NCI-H2081 treated with DMSO at 0.1 percent for 48 hours (cell line): ENCODE data around the gene FRAS1.
"Not testable (repeated sequence)": the region's sequence is repeated elsewhere in the genome, so short reads cannot be mapped to it uniquely, and the experiment has no call there.

Source experiments
- DNase-seq: peaks from one replicate; lab custom pipeline; 2025; lab: John Stamatoyannopoulos, UW

FRAS1 gene

GRCh38 chr4:78441756-78442155 lies 384.6 kb downstream of the FRAS1 start:
- DNase-seq, result no peak

- no peak for DNase-seq
Measured at GRCh38 chr4:78446619-78447018, 389.5 kb downstream of the FRAS1 start.

GRCh38 chr4:78451407-78451806 lies 394.3 kb downstream of the FRAS1 start:
- DNase-seq, result no peak

- no peak for DNase-seq
Measured at GRCh38 chr4:78454016-78454415, 396.9 kb downstream of the FRAS1 start.

- DNase-seq, result no peak
Measured at GRCh38 chr4:78457751-78458150, 400.6 kb downstream of the FRAS1 start.

- DNase-seq, result no peak
Measured at GRCh38 chr4:78459327-78459726, 402.2 kb downstream of the FRAS1 start.

- DNase-seq, result no peak
Measured at GRCh38 chr4:78460368-78460767, 403.2 kb downstream of the FRAS1 start.

- DNase-seq, result no peak
Measured at GRCh38 chr4:78464265-78464664, 407.1 kb downstream of the FRAS1 start.

- DNase-seq, result not testable (repeated sequence)
Measured at GRCh38 chr4:78467223-78467622, 410.1 kb downstream of the FRAS1 start.

- DNase-seq, result no peak
Measured at GRCh38 chr4:78468272-78468671, 411.1 kb downstream of the FRAS1 start.

- no peak for DNase-seq
Measured at GRCh38 chr4:78476108-78476704, 419.1 kb downstream of the FRAS1 start.

- DNase-seq, result no peak
Measured at GRCh38 chr4:78477276-78477675, 420.2 kb downstream of the FRAS1 start.

- no peak for DNase-seq
Measured at GRCh38 chr4:78478523-78478922, 421.4 kb downstream of the FRAS1 start.

GRCh38 chr4:78480286-78480685 lies 423.2 kb downstream of the FRAS1 start:
- no peak for DNase-seq

GRCh38 chr4:78481180-78481579 lies 424.1 kb downstream of the FRAS1 start:
- DNase-seq, result no peak

- DNase-seq, result no peak
Measured at GRCh38 chr4:78482281-78482680, 425.2 kb downstream of the FRAS1 start.

- DNase-seq, result no peak
Measured at GRCh38 chr4:78483811-78484210, 426.7 kb downstream of the FRAS1 start.

- no peak for DNase-seq
Measured at GRCh38 chr4:78484574-78484973, 427.5 kb downstream of the FRAS1 start.

GRCh38 chr4:78493731-78494130 lies 436.6 kb downstream of the FRAS1 start:
- no peak for DNase-seq

GRCh38 chr4:78496021-78496643 lies 439.0 kb downstream of the FRAS1 start:
- no peak for DNase-seq

GRCh38 chr4:78506260-78506659 lies 449.1 kb downstream of the FRAS1 start:
- not testable (repeated sequence) for DNase-seq

- DNase-seq, result no peak
Measured at GRCh38 chr4:78509043-78509442, 451.9 kb downstream of the FRAS1 start.

- no peak for DNase-seq
Measured at GRCh38 chr4:78510108-78510507, 453.0 kb downstream of the FRAS1 start.

- DNase-seq, result no peak
Measured at GRCh38 chr4:78510681-78511080, 453.6 kb downstream of the FRAS1 start.
